OCI-LY3 (cell line): ENCODE results near the gene CDH23.

Experiments
- H2AFZ ChIP-seq: fragments of 200-600, 300-600 bp; shearing (Covaris generic); 2 replicates; pipeline ENCODE4 v1.6.0; 2014; ENCODE audit warnings: antibody characterized with exemption, low read depth, low read length
- H3K27ac ChIP-seq: fragments of 200-600, 300-600 bp; sonication (generic); 2 replicates; pipeline ENCODE4 v1.5.1; 2014; ENCODE audit warnings: mild to moderate bottlenecking, low read length, moderate library complexity, mixed read lengths
- H3K27me3 ChIP-seq: fragments of 200-600, 300-600 bp; sonication (generic); 2 replicates; pipeline ENCODE4 v1.6.1; 2014; ENCODE audit warnings: low read depth, low read length, mixed read lengths
- H3K36me3 ChIP-seq: fragments of 200-600, 300-600 bp; sonication (generic); replicated peaks from 2 replicates; pipeline ENCODE3; 2014; ENCODE audit warnings: low read depth, low read length, mixed read lengths
- H3K4me1 ChIP-seq: fragments of 300-600, 200-600 bp; sonication (generic); 2 replicates; pipeline ENCODE4 v1.6.1; 2014; ENCODE audit warnings: low read length, mixed read lengths
- H3K4me2 ChIP-seq: fragments of 200-600, 300-600 bp; sonication (generic); 2 replicates; pipeline ENCODE4 v1.6.1; 2014; ENCODE audit warnings: low read length, mixed read lengths
- H3K4me3 ChIP-seq: fragments of 300-600, 200-600 bp; sonication (generic); 2 replicates; pipeline ENCODE4 v1.5.1; 2014; ENCODE audit warnings: antibody characterized with exemption, mild to moderate bottlenecking, low read length, moderate library complexity
- H3K79me2 ChIP-seq: fragments of 300-600, 200-600 bp; shearing (Covaris generic); 2 replicates; pipeline ENCODE4 v1.6.1; 2014; ENCODE audit warnings: mild to moderate bottlenecking, low read length, mixed read lengths
- H3K9ac ChIP-seq: fragments of 300-600, 200-600 bp; shearing (Covaris generic); 2 replicates; pipeline ENCODE4 v1.6.0; 2014; ENCODE audit warnings: mild to moderate bottlenecking, low read length, moderate library complexity
- H3K9me3 ChIP-seq: fragments of 200-600, 300-600 bp; shearing (Covaris generic); 2 replicates; pipeline ENCODE4 v1.6.1; 2014; ENCODE audit warnings: low read length, mixed read lengths; ENCODE audit not compliant: insufficient read depth
- H4K20me1 ChIP-seq: fragments of 200-600, 300-600 bp; sonication (generic); 2 replicates; pipeline ENCODE4 v1.6.1; 2016; ENCODE audit warnings: low read length, mixed read lengths; ENCODE audit not compliant: insufficient read depth
- EZH2phosphoT487 ChIP-seq: fragments of 200-600 bp; shearing (Covaris generic); IDR thresholded peaks from 2 replicates; pipeline ENCODE4 v1.6.1; 2018; ENCODE audit warnings: antibody characterized with exemption, mixed run types, low read depth
- TF ChIP-seq, protein P1 (sequence below): fragments of 200-600, 300-600 bp; sonication (generic); IDR thresholded peaks from 2 replicates; pipeline ENCODE4 v1.5.1; 2014; ENCODE audit warnings: antibody characterized with exemption, low read length, low read depth

Gene CDH23

DNA sequence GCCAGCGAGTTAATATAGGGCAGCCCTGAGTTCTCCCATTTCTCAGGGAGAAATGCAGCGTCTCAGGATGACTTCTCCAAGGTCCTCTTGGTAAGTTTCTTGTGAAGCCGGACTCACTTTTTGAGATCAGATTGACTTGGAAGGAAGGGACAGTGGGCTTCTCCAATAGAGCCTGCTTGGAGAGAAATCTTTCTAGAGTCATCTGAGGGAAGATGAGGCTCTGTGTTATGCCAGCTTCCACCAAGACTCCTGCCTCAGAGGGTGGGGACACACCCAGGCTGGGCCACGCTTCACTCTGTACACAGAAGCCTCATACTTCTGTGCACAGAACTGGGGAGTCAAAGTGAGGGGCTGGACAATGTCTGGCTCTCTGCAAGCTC lies 317.3 kb downstream of the CDH23 start:
- TF ChIP-seq, protein P1, sequence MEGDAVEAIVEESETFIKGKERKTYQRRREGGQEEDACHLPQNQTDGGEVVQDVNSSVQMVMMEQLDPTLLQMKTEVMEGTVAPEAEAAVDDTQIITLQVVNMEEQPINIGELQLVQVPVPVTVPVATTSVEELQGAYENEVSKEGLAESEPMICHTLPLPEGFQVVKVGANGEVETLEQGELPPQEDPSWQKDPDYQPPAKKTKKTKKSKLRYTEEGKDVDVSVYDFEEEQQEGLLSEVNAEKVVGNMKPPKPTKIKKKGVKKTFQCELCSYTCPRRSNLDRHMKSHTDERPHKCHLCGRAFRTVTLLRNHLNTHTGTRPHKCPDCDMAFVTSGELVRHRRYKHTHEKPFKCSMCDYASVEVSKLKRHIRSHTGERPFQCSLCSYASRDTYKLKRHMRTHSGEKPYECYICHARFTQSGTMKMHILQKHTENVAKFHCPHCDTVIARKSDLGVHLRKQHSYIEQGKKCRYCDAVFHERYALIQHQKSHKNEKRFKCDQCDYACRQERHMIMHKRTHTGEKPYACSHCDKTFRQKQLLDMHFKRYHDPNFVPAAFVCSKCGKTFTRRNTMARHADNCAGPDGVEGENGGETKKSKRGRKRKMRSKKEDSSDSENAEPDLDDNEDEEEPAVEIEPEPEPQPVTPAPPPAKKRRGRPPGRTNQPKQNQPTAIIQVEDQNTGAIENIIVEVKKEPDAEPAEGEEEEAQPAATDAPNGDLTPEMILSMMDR: no peak
- no peak for TF ChIP-seq EZH2phosphoT487
- Histone ChIP-seq H3K9me3 (no peaks in the 10 kb centered on the region), H3K27me3 (no peaks in the 10 kb centered on the region), H3K4me2 (peak overlapping the region; percentile 43), H3K4me1 (peaks cover 37% of the 10 kb centered on the region), H3K9ac (peak overlapping the region; percentile 19; the same call in 1 of the 2 replicates), H3K27ac (no peak overlapping the region), H3K4me3 (no peak overlapping the region), H4K20me1 (no peaks in the 10 kb centered on the region), H2AFZ (no peak overlapping the region; the same call in 1 of the 2 replicates), H3K36me3 (no peaks in the 10 kb centered on the region), H3K79me2 (no peaks in the 10 kb centered on the region)

DNA sequence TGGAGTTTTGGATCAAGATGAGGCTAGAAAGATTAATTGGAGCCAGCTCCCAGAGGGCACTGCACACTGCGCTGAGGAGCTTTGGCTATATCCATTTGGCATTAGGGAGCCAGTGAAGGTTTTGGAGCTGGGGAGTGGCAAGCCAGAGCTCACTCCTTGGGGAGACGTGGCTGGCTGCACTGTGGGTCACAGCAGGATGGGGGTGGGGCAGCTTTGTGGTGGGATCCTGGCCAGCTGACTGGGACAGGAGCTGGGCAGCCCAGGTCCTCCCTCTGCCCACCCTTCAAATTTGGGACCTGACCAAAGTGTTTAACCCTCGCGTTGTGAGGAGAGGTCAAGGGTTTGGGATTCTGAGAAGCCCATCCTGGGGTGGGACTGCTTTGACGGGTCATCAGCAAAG lies 317.9 kb downstream of the CDH23 start:
- H2AFZ ChIP-seq: no peak overlapping the region
- no peaks in the 10 kb centered on the region for H3K79me2 ChIP-seq
- no peak overlapping the region for H3K27ac ChIP-seq
- H3K9me3 ChIP-seq: no peaks in the 10 kb centered on the region
- H3K27me3 ChIP-seq: no peaks in the 10 kb centered on the region
- H3K9ac ChIP-seq: no peak overlapping the region
- no peak overlapping the region for H3K4me3 ChIP-seq
- no peaks in the 10 kb centered on the region for H3K36me3 ChIP-seq
- H3K4me2 ChIP-seq: no peak overlapping the region
- H4K20me1 ChIP-seq: no peaks in the 10 kb centered on the region
- no peak for TF ChIP-seq EZH2phosphoT487
- TF ChIP-seq, protein P1: no peak
- H3K4me1 ChIP-seq: peaks cover 32% of the 10 kb centered on the region

DNA sequence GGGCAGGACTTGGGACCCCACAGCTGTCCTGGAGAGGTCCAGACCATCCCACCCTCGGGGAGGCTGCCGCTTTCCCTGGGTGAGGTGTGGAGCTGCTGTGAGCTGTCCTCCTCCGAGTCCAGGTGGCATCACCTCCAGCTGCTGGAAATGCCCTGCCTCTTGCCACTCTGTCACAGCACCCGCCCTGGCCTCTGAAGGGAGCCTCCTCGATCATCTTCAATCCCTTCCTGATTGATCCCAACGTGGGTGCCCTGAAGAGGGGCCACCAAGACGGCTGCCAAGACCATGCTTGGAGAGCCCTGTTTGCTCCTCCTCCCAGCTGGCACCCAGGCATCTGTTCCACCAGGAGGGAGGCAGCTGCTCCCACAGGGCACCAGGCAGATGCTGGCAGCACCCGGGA lies 318.3 kb downstream of the CDH23 start:
- Histone ChIP-seq H3K27ac (no peak overlapping the region), H3K36me3 (no peaks in the 10 kb centered on the region), H3K79me2 (no peaks in the 10 kb centered on the region), H3K4me3 (no peak overlapping the region), H3K9ac (no peak overlapping the region), H2AFZ (no peak overlapping the region), H3K27me3 (no peaks in the 10 kb centered on the region), H4K20me1 (no peaks in the 10 kb centered on the region), H3K4me2 (no peak overlapping the region), H3K9me3 (no peaks in the 10 kb centered on the region), H3K4me1 (peaks cover 27% of the 10 kb centered on the region)
- TF ChIP-seq EZH2phosphoT487: no peak
- TF ChIP-seq, protein P1: no peak

DNA sequence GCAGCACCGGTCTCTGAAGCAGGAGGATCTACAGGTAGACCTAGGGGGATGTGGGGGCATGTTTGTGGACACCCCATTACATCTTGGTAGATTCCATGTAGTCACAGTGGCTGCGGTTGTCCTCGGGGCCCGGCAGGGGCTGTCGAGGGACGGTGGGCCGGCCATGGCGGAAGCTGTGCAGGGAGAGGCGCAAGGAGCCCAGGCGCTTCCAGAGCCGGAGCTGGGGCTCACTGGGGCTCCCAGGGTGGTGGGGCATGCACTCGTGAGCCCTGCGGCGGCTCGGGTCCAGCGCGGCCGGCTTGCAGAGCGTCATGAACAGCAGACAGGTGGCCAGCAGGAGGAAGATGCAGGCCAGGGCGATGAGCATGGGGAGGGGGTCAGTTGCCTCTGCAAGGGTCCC lies 319.1 kb downstream of the CDH23 start:
- Histone ChIP-seq H3K9me3 (no peaks in the 10 kb centered on the region), H3K27me3 (0 out of 2 replicates have a peak, but pooled peaks cover 5% of the 10 kb centered on the region), H3K36me3 (no peaks in the 10 kb centered on the region), H3K27ac (no peak overlapping the region), H2AFZ (no peak overlapping the region), H3K9ac (no peak overlapping the region), H3K4me2 (no peak overlapping the region), H3K79me2 (no peaks in the 10 kb centered on the region), H3K4me1 (peaks cover 23% of the 10 kb centered on the region), H3K4me3 (no peak overlapping the region), H4K20me1 (no peaks in the 10 kb centered on the region)
- TF ChIP-seq EZH2phosphoT487: no peak
- TF ChIP-seq, protein P1: no peak
